Lung (tissue), 12 donors: ENCODE measurements around the gene CASK. TPM values are rescaled to one million over a fixed set of nuclear protein-coding genes. Genes with fewer than 3 reads are reported as not detected.

Experiments used
- ATAC-seq: fragments of 200-7000 bp; cut with Tn5 transposase; one replicate; pipeline ENCODE4 v1.9.1; 2020; ENCODE audit warnings: moderate number of reproducible peaks; ENCODE audit not compliant: insufficient read depth, low FRiP score
- DNase-seq, 3 donors: peaks; one replicate each; pipeline ENCODE4 v3.0.0-alpha.2; 2013 to 2017
- H3K27ac ChIP-seq, 2 donors: one replicate each; pipeline ENCODE4 v1.5.1; 2013; ENCODE audit warnings: mild to moderate bottlenecking in 2 of 2, moderate library complexity in 2 of 2, control low read depth in 1 of 2, inconsistent platforms in 1 of 2, low read depth in 1 of 2, low read length in 1 of 2
- H3K27me3 ChIP-seq, 3 donors: one replicate each; pipeline ENCODE4 v1.5.1; 2013; ENCODE audit warnings: low read length in 2 of 3; ENCODE audit not compliant: control insufficient read depth in 3 of 3, insufficient read depth in 3 of 3
- H3K36me3 ChIP-seq, 4 donors: one replicate each; pipeline ENCODE4 v1.5.1; 2013; ENCODE audit warnings: low read length in 4 of 4, mild to moderate bottlenecking in 1 of 4, moderate library complexity in 1 of 4; ENCODE audit not compliant: control insufficient read depth in 4 of 4, insufficient read depth in 4 of 4
- H3K4me1 ChIP-seq, 5 donors: one replicate each; pipeline ENCODE4 v1.5.1; 2013; ENCODE audit warnings: low read length in 5 of 5, mild to moderate bottlenecking in 2 of 5, moderate library complexity in 1 of 5; ENCODE audit not compliant: control insufficient read depth in 5 of 5, insufficient read depth in 5 of 5
- H3K4me3 ChIP-seq: one replicate; pipeline ENCODE4 v1.5.1; 2013; ENCODE audit warnings: mild to moderate bottlenecking, control low read depth, moderate library complexity
- H3K9ac ChIP-seq, 2 donors: one replicate each; pipeline ENCODE4 v1.5.1; 2013; ENCODE audit warnings: low read length in 2 of 2, control low read depth in 1 of 2; ENCODE audit not compliant: insufficient read depth in 1 of 2
- H3K9me3 ChIP-seq, 4 donors: one replicate each; pipeline ENCODE4 v1.5.1; 2013; ENCODE audit warnings: low read length in 3 of 4, mild to moderate bottlenecking in 1 of 4, moderate library complexity in 1 of 4; ENCODE audit not compliant: control insufficient read depth in 4 of 4, insufficient read depth in 3 of 4
- WGBS, 2 donors: extraction: QIAGEN DNeasy Blood & Tissue Kit; methylation state at CpG; one replicate each; pipeline ENCODE4 v1.1.7; 2013; 5-methylcytosine and 5-hydroxymethylcytosine counted together
- polyA plus RNA-seq, 2 donors: library from polyadenylated mRNA; stranded (reverse); fragments of 200-250 nt; gene quantifications; one replicate each; pipeline ENCODE4 v1.2.1, GENCODE V29; 2013
- total RNA-seq, 2 donors: library from RNA; depleted of rRNA in 1 of 2; stranded (reverse); fragments of >200 nt in 1 of 2; gene quantifications; one replicate each; pipeline ENCODE4 v1.2.1, GENCODE V29; 2014 to 2021
- TF ChIP-seq, protein P1 (sequence below): IDR thresholded peaks from 2 replicates; pipeline ENCODE4 v1.5.1; 2012; ENCODE audit warnings: mild to moderate bottlenecking; ENCODE audit errors: control extremely low read depth, extremely low read depth
- donor health status: control.
- donor health status: control.
- donor health status: Bipolar disorder and iron deficiency.
- donor health status: healthy.
- donor health status: DM: yes; HTN: yes; CAD: no.

The CASK gene
- total and polyA plus RNA-seq, 4 donors: 8.2 to 68.1 (median 30.6) TPM

DNA sequence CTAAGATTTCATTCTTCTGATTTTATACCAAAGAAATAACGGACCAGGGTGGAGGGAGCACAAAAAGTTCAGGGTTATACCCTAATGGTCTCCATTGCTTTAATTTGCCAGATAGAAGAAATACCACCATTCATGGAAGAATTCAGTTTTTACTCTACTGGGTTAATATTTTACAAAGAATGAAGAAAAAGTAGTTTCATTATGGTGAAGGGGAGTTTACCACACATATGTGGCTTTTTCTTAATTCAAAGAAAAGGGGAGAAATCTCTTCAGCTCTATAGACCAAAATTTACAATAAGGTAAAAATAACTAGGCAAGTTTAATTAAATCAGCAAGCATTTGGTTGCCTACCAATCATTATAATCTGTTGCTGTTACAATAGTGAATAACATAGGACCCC is 37.6 kb downstream of the CASK start:
- no peaks in the 10 kb centered on the region for H3K36me3 ChIP-seq
- WGBS, 2 donors: 71 to 90% methylated on average over 1 of the region's 1 CpG
- TF ChIP-seq, protein P1, sequence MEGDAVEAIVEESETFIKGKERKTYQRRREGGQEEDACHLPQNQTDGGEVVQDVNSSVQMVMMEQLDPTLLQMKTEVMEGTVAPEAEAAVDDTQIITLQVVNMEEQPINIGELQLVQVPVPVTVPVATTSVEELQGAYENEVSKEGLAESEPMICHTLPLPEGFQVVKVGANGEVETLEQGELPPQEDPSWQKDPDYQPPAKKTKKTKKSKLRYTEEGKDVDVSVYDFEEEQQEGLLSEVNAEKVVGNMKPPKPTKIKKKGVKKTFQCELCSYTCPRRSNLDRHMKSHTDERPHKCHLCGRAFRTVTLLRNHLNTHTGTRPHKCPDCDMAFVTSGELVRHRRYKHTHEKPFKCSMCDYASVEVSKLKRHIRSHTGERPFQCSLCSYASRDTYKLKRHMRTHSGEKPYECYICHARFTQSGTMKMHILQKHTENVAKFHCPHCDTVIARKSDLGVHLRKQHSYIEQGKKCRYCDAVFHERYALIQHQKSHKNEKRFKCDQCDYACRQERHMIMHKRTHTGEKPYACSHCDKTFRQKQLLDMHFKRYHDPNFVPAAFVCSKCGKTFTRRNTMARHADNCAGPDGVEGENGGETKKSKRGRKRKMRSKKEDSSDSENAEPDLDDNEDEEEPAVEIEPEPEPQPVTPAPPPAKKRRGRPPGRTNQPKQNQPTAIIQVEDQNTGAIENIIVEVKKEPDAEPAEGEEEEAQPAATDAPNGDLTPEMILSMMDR: no peak

DNA sequence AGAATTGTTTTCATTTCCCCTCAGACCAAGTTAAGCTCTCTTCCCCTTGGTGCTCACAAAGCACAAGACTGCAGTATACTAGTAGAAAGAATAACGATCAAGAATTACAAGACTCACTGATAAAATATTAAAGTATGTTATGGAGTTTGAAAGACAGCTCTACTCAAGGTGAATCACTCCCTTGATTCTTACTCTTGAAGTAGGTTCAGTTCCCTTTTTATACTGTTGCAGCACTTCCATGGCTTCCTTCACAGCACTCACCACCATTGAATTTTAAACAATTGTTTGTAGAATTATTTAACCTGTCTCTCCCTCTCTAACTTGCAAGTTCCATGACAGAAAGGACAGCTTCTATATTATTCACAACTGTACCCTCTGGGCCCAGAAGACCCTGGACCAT is 42.2 kb downstream of the CASK start:
- Histone ChIP-seq H3K27ac (no peak overlapping the region), H3K9me3 (peaks cover 0 to 1% (median 0%) of the 10 kb centered on the region in 4 donors), H3K4me3 (no peak overlapping the region), H3K27me3 (peaks cover 0 to 6% (median 2%) of the 10 kb centered on the region in 3 donors), H3K36me3 (no peaks in the 10 kb centered on the region), H3K9ac (no peak overlapping the region), H3K4me1 (no peaks in the 10 kb centered on the region)
- no peak for ATAC-seq
- WGBS, 2 donors: 45 to 64% methylated on average over 1 of the region's 1 CpG
- TF ChIP-seq, protein P1: no peak
- no peak for DNase-seq

More for the DNA sequence above, 37.6 kb downstream of the CASK start:
- DNase-seq: no peak
- no peak overlapping the region for H3K9ac ChIP-seq
- ATAC-seq: no peak
- H3K4me1 ChIP-seq: no peaks in the 10 kb centered on the region
- no peak overlapping the region for H3K27ac ChIP-seq
- no peak overlapping the region for H3K4me3 ChIP-seq
- peaks cover 0 to 1% (median 0%) of the 10 kb centered on the region in 4 donors for H3K9me3 ChIP-seq
- H3K27me3 ChIP-seq: peaks cover 0 to 4% (median 2%) of the 10 kb centered on the region in 3 donors

DNA sequence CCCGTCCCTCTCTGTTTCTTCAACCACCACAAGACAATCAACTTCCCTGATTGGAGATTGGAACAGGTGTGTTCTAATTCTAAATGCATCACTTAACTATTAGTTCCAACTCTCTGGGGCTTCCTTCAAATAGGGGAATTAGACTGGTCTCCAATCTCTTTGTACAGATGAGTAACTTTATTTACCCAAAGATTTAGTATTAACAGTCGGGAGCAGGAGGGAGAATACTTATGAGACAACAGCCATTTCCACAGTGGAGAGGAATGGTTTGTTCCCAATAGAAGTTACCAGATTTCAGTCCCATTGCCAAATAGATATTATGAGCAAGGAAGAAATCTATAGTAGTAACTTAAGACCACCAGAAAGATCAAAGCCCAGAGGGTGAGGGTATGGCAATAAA is 46.2 kb downstream of the CASK start:
- peaks cover 0 to 8% (median 4%) of the 10 kb centered on the region in 3 donors for H3K27me3 ChIP-seq
- 53 to 74% methylated on average over 2 of the region's 2 CpGs for WGBS, 2 donors

More for the DNA sequence above, 46.2 kb downstream of the CASK start:
- Histone ChIP-seq H3K36me3 (no peaks in the 10 kb centered on the region), H3K27ac (no peak overlapping the region), H3K4me3 (no peak overlapping the region), H3K4me1 (no peaks in the 10 kb centered on the region), H3K9ac (no peak overlapping the region), H3K9me3 (no peaks in the 10 kb centered on the region)
- no peak for DNase-seq
- ATAC-seq: no peak
- TF ChIP-seq, protein P1: no peak
